Measurements from ENCODE around the gene SYNDIG1. TPM values are rescaled to one million over a fixed set of nuclear protein-coding genes. Genes with fewer than 3 reads are reported as not detected.

The SYNDIG1 gene
- total and polyA plus RNA-seq, 9 of the 15 experiments (the other 6 are each of a cell fraction or from before 2014, with no cell fraction given) = not detected

- in situ Hi-C loops (cut with MboI) = no loop called here
- no peaks in the 10 kb centered on the region for H4K20me1 ChIP-seq (replicated peaks; ENCODE audit: control insufficient read depth, insufficient read depth, low read length)
Measured at GRCh38 chr20:24531202-24531601, 61.8 kb downstream of the SYNDIG1 start.

More at GRCh38 chr20:24531202-24531601, 61.8 kb downstream of the SYNDIG1 start:
- DNase-seq (ENCODE audit: extremely low read depth in 1 of 4, low spot score in 3 of 4) (no peak), ATAC-seq (no peak), FAIRE-seq (no peak)
- no peak overlapping the region for H3K4me3 ChIP-seq
- CTCF ChIA-PET (ENCODE audit: low intra/inter-chr PET ratio) = no interaction called here
- no peak overlapping the region for H3K27ac ChIP-seq (ENCODE audit: extremely low read depth, low read depth, low read length)
- no TSS peak for BruUV-seq (replicated peaks)
- no peak overlapping the region for H3K9ac ChIP-seq (ENCODE audit: insufficient read depth in 1 of 2, low read depth in 2 of 2, low read length in 2 of 2)
- no peaks in the 10 kb centered on the region for H3K4me1 ChIP-seq (replicated peaks in 1 of 2; ENCODE audit: control insufficient read depth in 2 of 2, insufficient read depth in 2 of 2, low read length in 2 of 2)
- intact Hi-C loops (cut with micrococcal nuclease) = no loop called here
- H3K79me2 ChIP-seq (ENCODE audit: control insufficient read depth, insufficient read depth, low read length) = no peaks in the 10 kb centered on the region
- H3K9me3 ChIP-seq (replicated peaks; ENCODE audit: control insufficient read depth, insufficient read depth, low read depth, low read length) = no peaks in the 10 kb centered on the region
- no peaks in the 10 kb centered on the region for H3K36me3 ChIP-seq (ENCODE audit: control insufficient read depth, insufficient read depth, low read length)
- no peaks in the 10 kb centered on the region for H3K9me1 ChIP-seq (ENCODE audit: control insufficient read depth, insufficient read depth, low read length)
- TF ChIP-seq SP2 (IDR thresholded peaks at IDR 0.05; ENCODE audit: extremely low read depth, low read depth, low read length, poor library complexity, severe bottlenecking) = no peak
- TF ChIP-seq NR1H2 (CRISPR knock-in tag; IDR thresholded peaks at IDR 0.05) = no peak
- no peak for TF ChIP-seq TSC22D4 (tag; IDR thresholded peaks at IDR 0.05)
- no peak for TF ChIP-seq ZBTB11 (CRISPR knock-in tag; IDR thresholded peaks at IDR 0.05)
- TF ChIP-seq MAX (CRISPR knock-in tag; IDR thresholded peaks at IDR 0.05) = no peak
- no peak for TF ChIP-seq RAD21 (CRISPR knock-in tag; conservative IDR thresholded peaks at IDR 0.05 in 1 of 2, IDR thresholded peaks at IDR 0.05 in 1 of 2)
- no peak for TF ChIP-seq ZSCAN29 (IDR thresholded peaks at IDR 0.05)
- TF ChIP-seq ZNF274 (IDR thresholded peaks at IDR 0.05; ENCODE audit: borderline replicate concordance, low read depth, low read length) = no peak
- no peak for TF ChIP-seq HLTF (IDR thresholded peaks at IDR 0.05)
- TF ChIP-seq ELK1 (CRISPR knock-in tag; IDR thresholded peaks at IDR 0.05) = no peak
- H3K27me3 ChIP-seq (ENCODE audit: control insufficient read depth in 2 of 2, insufficient read depth in 2 of 2, low read length in 2 of 2) = no peaks in the 10 kb centered on the region
- H3K4me2 ChIP-seq (ENCODE audit: insufficient read depth, low read length) = no peak overlapping the region
- WGBS (ENCODE audit: insufficient coverage, low coverage, missing lambda C conversion rate) = 0% methylated on average over 2 of the region's 4 CpGs
- POLR2A ChIA-PET = no interaction called here
- H2AFZ ChIP-seq (ENCODE audit: low read depth, low read length) = no peak overlapping the region
